Adrenal gland (tissue), 12 donors: ENCODE data around the gene BMP5. TPM values are rescaled to one million over a fixed set of nuclear protein-coding genes. Genes with fewer than 3 reads are reported as not detected.

ENCODE experiments used
- DNase-seq, 7 donors: peaks; one replicate each; pipeline ENCODE4 v3.0.0-alpha.2; 2019 to 2020
- H3K27ac ChIP-seq, 5 donors: fragments of 200-600 bp; sonication (generic) in 4 of 5; 1 replicate in 3 of 5; 2 replicates in 2 of 5; pipeline versions ENCODE4 v1.5.1 to v1.8.0; 2016 to 2020; ENCODE audit warnings: mild to moderate bottlenecking in 1 of 5
- H3K27me3 ChIP-seq: fragments of 200-600 bp; 2 replicates; pipeline ENCODE4 v1.8.0; 2021
- H3K36me3 ChIP-seq, 2 donors: fragments of 200-600 bp; replicated peaks in 1 of 2; 1 replicate in 1 of 2; 2 replicates in 1 of 2; pipeline versions ENCODE4 v1.5.1 to v1.8.0; 2018 to 2022
- H3K4me1 ChIP-seq, 2 donors: fragments of 200-600 bp; replicated peaks in 1 of 2; 1 replicate in 1 of 2; 2 replicates in 1 of 2; pipeline versions ENCODE4 v1.5.1 to v1.8.0; 2018 to 2021
- H3K4me3 ChIP-seq, 4 donors: fragments of 200-600 bp; sonication (generic) in 3 of 4; one replicate each; pipeline ENCODE4 v1.5.1; 2016 to 2018
- H3K9me3 ChIP-seq, 3 donors: fragments of 200-600 bp; sonication (generic) in 1 of 3; replicated peaks in 1 of 3; 1 replicate in 2 of 3; 2 replicates in 1 of 3; pipeline versions ENCODE4 v1.5.1 to v1.8.0; 2016 to 2021
- CTCF ChIP-seq, 6 experiments: fragments of 450-650 bp in 4 of 6; fragments of 200-600 bp in 2 of 6; sonication (generic) in 1 of 6; IDR thresholded peaks; 1 replicate in 5 of 6; 2 replicates in 1 of 6; pipeline versions ENCODE4 v1.5.1 to v1.8.0; 2016 to 2021; ENCODE audit warnings: antibody characterized with exemption in 6 of 6, mild to moderate bottlenecking in 2 of 6, moderate library complexity in 1 of 6
- POLR2A ChIP-seq, 2 donors: fragments of 450-650 bp; IDR thresholded peaks; one replicate each; pipeline ENCODE4 v1.6.1; 2017; ENCODE audit warnings: antibody characterized with exemption in 2 of 2, mild to moderate bottlenecking in 2 of 2, moderate library complexity in 1 of 2
- WGBS, 4 donors: extraction: QIAGEN DNeasy Blood & Tissue Kit in 2 of 4; methylation state at CpG; one replicate each; pipeline versions ENCODE4 v1.1.5 to v1.1.7; 2013 to 2017; 5-methylcytosine and 5-hydroxymethylcytosine counted together
- intact Hi-C, 2 donors: fragments of 100-400 bp; cut with DNase I; formaldehyde crosslinking; loops; one replicate each; pipeline versions ENCODE4 v1.14.1 to v1.15.0; 2022 to 2023
- polyA plus RNA-seq, 3 donors: library from polyadenylated mRNA; stranded (reverse); fragments of 200-250 nt in 2 of 3; fragments of 350-450 nt in 1 of 3; fragmentation: Illumina TruSeq in 1 of 3; extraction: RNeasy Lipid Tissue Mini Kit (QIAGEN cat#74804) in 1 of 3; gene quantifications; one replicate each; pipeline ENCODE4 v1.2.3, GENCODE V29; 2013 to 2014
- total RNA-seq, 9 donors: library from RNA; depleted of rRNA in 4 of 9; stranded (reverse); fragments of >200 nt in 4 of 9; fragments of 120-200 nt in 1 of 9; fragmentation: NEBNext Ultra II Directional in 1 of 9; extraction: Animal tissue kit (Norgen Biotek cat#: 25700) in 1 of 9; gene quantifications; one replicate each; pipeline versions ENCODE4 v1.1.0 to v1.2.4, GENCODE V29; 2013 to 2023
- donor health status: healthy with polysubstance abuse.
- donor health status: Bipolar disorder and iron deficiency.
- donor health status: DM: yes; HTN: yes; CAD: no.
- donor health status: DM: no; HTN: no; CAD: no.
- donor health status: DM: no; HTN: no; CAD: no.
- donor health status: DM: yes; HTN: yes; CAD: no.

Gene BMP5
- total and polyA plus RNA-seq, 12 donors: 0.06 to 11.4 (median 0.28) TPM; not detected in 3

GRCh38 chr6:55866128-55866527 lies 9.3 kb downstream of the BMP5 start:
- no peak for DNase-seq
- peaks cover 0 to 4% (median 0%) of the 10 kb centered on the region in 3 donors for H3K9me3 ChIP-seq
- TF ChIP-seq POLR2A (IDR thresholded peaks at IDR 0.05): no peak
- no peak for TF ChIP-seq CTCF (IDR thresholded peaks at IDR 0.05)
- WGBS, 4 donors: 80 to 88% (median 83%) methylated on average over 2 of the region's 2 CpGs
- H3K27me3 ChIP-seq: no peaks in the 10 kb centered on the region
- H3K36me3 ChIP-seq: no peaks in the 10 kb centered on the region
- H3K4me3 ChIP-seq: no peak overlapping the region
- intact Hi-C loops: no loop called here
- H3K4me1 ChIP-seq: no peaks in the 10 kb centered on the region
- H3K27ac ChIP-seq: no peak overlapping the region

GRCh38 chr6:55853008-55854001 lies 22.1 kb downstream of the BMP5 start:
- H3K27ac ChIP-seq: no peak overlapping the region
- intact Hi-C loops: no loop called here
- no peak for DNase-seq
- H3K4me3 ChIP-seq: no peak overlapping the region
- no peaks in the 10 kb centered on the region for H3K4me1 ChIP-seq
- 90 to 95% (median 91%) methylated on average over 7 of the region's 7 CpGs for WGBS, 4 donors
- H3K27me3 ChIP-seq: no peaks in the 10 kb centered on the region
- H3K36me3 ChIP-seq: no peaks in the 10 kb centered on the region
- no peak for TF ChIP-seq CTCF (IDR thresholded peaks at IDR 0.05)
- H3K9me3 ChIP-seq: no peaks in the 10 kb centered on the region

GRCh38 chr6:55841341-55841740 lies 34.0 kb downstream of the BMP5 start:
- no peak overlapping the region for H3K27ac ChIP-seq
- no peaks in the 10 kb centered on the region for H3K27me3 ChIP-seq
- no peak for DNase-seq
- H3K4me1 ChIP-seq: no peaks in the 10 kb centered on the region
- H3K9me3 ChIP-seq: no peaks in the 10 kb centered on the region
- no peaks in the 10 kb centered on the region for H3K36me3 ChIP-seq
- TF ChIP-seq CTCF (IDR thresholded peaks at IDR 0.05): no peak
- TF ChIP-seq POLR2A (IDR thresholded peaks at IDR 0.05): no peak
- intact Hi-C loops: no loop called here
- no peak overlapping the region for H3K4me3 ChIP-seq

- Histone ChIP-seq H3K4me3 (no peak overlapping the region), H3K27ac (no peak overlapping the region), H3K36me3 (no peaks in the 10 kb centered on the region), H3K27me3 (no peaks in the 10 kb centered on the region), H3K4me1 (no peaks in the 10 kb centered on the region), H3K9me3 (no peaks in the 10 kb centered on the region)
- DNase-seq: no peak
- intact Hi-C loops: no loop called here
- TF ChIP-seq CTCF (IDR thresholded peaks at IDR 0.05): no peak
- TF ChIP-seq POLR2A (IDR thresholded peaks at IDR 0.05): no peak
Observed at GRCh38 chr6:55839080-55839479, 36.3 kb downstream of the BMP5 start.
